CD4-positive, CD25-positive, alpha-beta regulatory T cell (primary cell): Measurements from ENCODE around the gene A2ML1. TPM values are rescaled to one million over a fixed set of nuclear protein-coding genes. Genes with fewer than 3 reads are reported as not detected.

Source experiments
- ATAC-seq, 2 donors: fragments of 150-1000 bp; cut with Tn5 transposase; one replicate each; pipeline ENCODE4 v1.10.0; 2021; ENCODE audit warnings: low read depth in 2 of 2, moderate number of reproducible peaks in 2 of 2, moderate library complexity in 1 of 2
- DNase-seq, 3 donors: peaks; one replicate each; pipeline versions ENCODE4 v3.0.0 to v3.0.0-alpha.2; 2012 to 2022; ENCODE audit warnings: mixed read lengths in 1 of 3
- H3K27ac ChIP-seq: one replicate; pipeline ENCODE4 v1.7.0; 2013; ENCODE audit warnings: mild to moderate bottlenecking, low read length; ENCODE audit not compliant: insufficient read depth, poor library complexity, severe bottlenecking
- H3K27me3 ChIP-seq: one replicate; pipeline ENCODE4 v1.7.0; 2013; ENCODE audit warnings: low read length; ENCODE audit not compliant: control insufficient read depth, insufficient read depth
- H3K36me3 ChIP-seq: one replicate; pipeline ENCODE4 v1.7.0; 2013; ENCODE audit warnings: mild to moderate bottlenecking, low read length, moderate library complexity; ENCODE audit not compliant: control insufficient read depth, insufficient read depth
- H3K4me1 ChIP-seq: 2 replicates; pipeline ENCODE4 v1.7.0; 2013; ENCODE audit warnings: mild to moderate bottlenecking, low read length; ENCODE audit not compliant: insufficient read depth, control insufficient read depth, poor library complexity, severe bottlenecking
- H3K4me3 ChIP-seq: one replicate; pipeline ENCODE4 v1.7.0; 2013; ENCODE audit warnings: low read depth, mild to moderate bottlenecking, low read length, moderate library complexity
- H3K9me3 ChIP-seq, 2 experiments: 1 replicate in 1 of 2; 2 replicates in 1 of 2; pipeline ENCODE4 v1.7.0; 2013; ENCODE audit warnings: low read length in 2 of 2, mild to moderate bottlenecking in 1 of 2, moderate library complexity in 1 of 2; ENCODE audit not compliant: control insufficient read depth in 2 of 2
- H3K27ac Mint-ChIP-seq, 3 donors: one replicate each; pipeline ENCODE4 v1.8.0; 2020 to 2022; ENCODE audit warnings: mild to moderate bottlenecking in 3 of 3, mixed read lengths in 3 of 3, moderate library complexity in 2 of 3
- H3K27me3 Mint-ChIP-seq: one replicate; pipeline ENCODE4 v1.8.0; 2022; ENCODE audit warnings: mild to moderate bottlenecking, mixed read lengths
- H3K36me3 Mint-ChIP-seq: one replicate; pipeline ENCODE4 v1.8.0; 2020; ENCODE audit warnings: mixed read lengths
- H3K4me1 Mint-ChIP-seq, 4 donors: one replicate each; pipeline ENCODE4 v1.8.0; 2020 to 2022; ENCODE audit warnings: mixed read lengths in 4 of 4, mild to moderate bottlenecking in 1 of 4
- H3K4me3 Mint-ChIP-seq, 4 donors: one replicate each; pipeline ENCODE4 v1.8.0; 2020 to 2022; ENCODE audit warnings: mild to moderate bottlenecking in 4 of 4, mixed read lengths in 4 of 4, moderate library complexity in 3 of 4
- H3K9me3 Mint-ChIP-seq, 7 donors: one replicate each; pipeline ENCODE4 v1.8.0; 2020 to 2022; ENCODE audit warnings: mixed read lengths in 7 of 7, mild to moderate bottlenecking in 3 of 7, moderate library complexity in 2 of 7
- polyA plus RNA-seq, 4 donors: library from polyadenylated mRNA; unstranded; fragments of 300-500 nt; fragmentation: Illumina TruSeq; gene quantifications; one replicate each; pipeline ENCODE4 v1.2.3, GENCODE V29; 2021
- total RNA-seq: library from RNA; stranded (reverse); gene quantifications from one replicate; pipeline ENCODE4 v1.2.3, GENCODE V29; 2022

The A2ML1 gene
- total and polyA plus RNA-seq, 5 donors from 2014 or later, result not detected

GRCh38 chr12:8922544-8922943 is 100.1 kb downstream of the A2ML1 start:
- no peak for ATAC-seq
- peaks cover 31% of the 10 kb centered on the region for H3K36me3 Mint-ChIP-seq
- Histone ChIP-seq H3K27me3 (no peaks in the 10 kb centered on the region), H3K4me1 (no peaks in the 10 kb centered on the region), H3K36me3 (peaks cover 37% of the 10 kb centered on the region), H3K9me3 (no peaks in the 10 kb centered on the region), H3K4me3 (no peak overlapping the region), H3K27ac (no peak overlapping the region)
- no peak for DNase-seq
- peaks cover 0 to 2% (median 0%) of the 10 kb centered on the region in 7 donors for H3K9me3 Mint-ChIP-seq
- peak overlapping the region in 2 of 3 donors; percentile 27 to 64 for H3K27ac Mint-ChIP-seq
- peaks cover 0 to 3% (median 0%) of the 10 kb centered on the region in 4 donors for H3K4me1 Mint-ChIP-seq
- no peaks in the 10 kb centered on the region for H3K27me3 Mint-ChIP-seq
- no peak overlapping the region for H3K4me3 Mint-ChIP-seq

Other genes starting within 250 kb of the A2ML1 start
- gene AICDA, start 209.8 kb upstream of the A2ML1 start, total RNA-seq, result not detected
- not detected for gene AICDA, start 209.8 kb upstream of the A2ML1 start, polyA plus RNA-seq
- gene MFAP5, start 159.8 kb upstream of the A2ML1 start, total RNA-seq, result not detected
- not detected for gene MFAP5, start 159.8 kb upstream of the A2ML1 start, polyA plus RNA-seq
- 7.7 TPM for gene RIMKLB, start 124.6 kb upstream of the A2ML1 start, total RNA-seq
- gene RIMKLB, start 124.6 kb upstream of the A2ML1 start, polyA plus RNA-seq, result 1 to 10 TPM; 1.1 to 2.1 (median 1.4) TPM
- gene PHC1, start 91.9 kb downstream of the A2ML1 start, total RNA-seq, result 46.6 TPM
- gene PHC1, start 91.9 kb downstream of the A2ML1 start, polyA plus RNA-seq, result 10 to 100 TPM; 15.5 to 17.2 (median 16.4) TPM
- gene M6PR, start 127.0 kb downstream of the A2ML1 start, total RNA-seq, result 132 TPM
- 100 to 1,000 TPM; 227 to 272 (median 261) TPM for gene M6PR, start 127.0 kb downstream of the A2ML1 start, polyA plus RNA-seq
- 4.8 TPM for gene KLRG1, start 166.9 kb downstream of the A2ML1 start, total RNA-seq
- gene KLRG1, start 166.9 kb downstream of the A2ML1 start, polyA plus RNA-seq, result 10 to 100 TPM; 15.8 to 22.2 (median 16.6) TPM